Neural progenitor cell (in vitro differentiated cells): ENCODE data around the gene PRDM15. TPM values are rescaled to one million over a fixed set of nuclear protein-coding genes. Genes with fewer than 3 reads are reported as not detected.

Experiments used
- DNase-seq: peaks from one replicate; pipeline ENCODE4 v3.0.0-alpha.2; 2016; ENCODE audit warnings: low spot score
- H2AFZ ChIP-seq: fragments of 200-600 bp; sonication (generic); replicated peaks from 2 replicates; pipeline ENCODE4 v1.6.1; 2016; ENCODE audit warnings: antibody characterized with exemption
- H3F3A ChIP-seq: fragments of 200-600 bp; sonication (generic); 2 replicates; pipeline ENCODE4 v1.6.1; 2016; ENCODE audit warnings: antibody characterized with exemption, low read depth
- H3K27ac ChIP-seq: fragments of 200-600 bp; sonication (generic); 2 replicates; pipeline ENCODE4 v1.5.1; 2016; ENCODE audit warnings: mild to moderate bottlenecking
- H3K27me3 ChIP-seq: fragments of 200-600 bp; sonication (generic); 2 replicates; pipeline ENCODE4 v1.6.1; 2016; ENCODE audit warnings: mild to moderate bottlenecking, moderate library complexity
- H3K36me3 ChIP-seq: fragments of 200-600 bp; sonication (generic); 2 replicates; pipeline ENCODE4 v1.5.1; 2016
- H3K4me1 ChIP-seq: fragments of 200-600 bp; sonication (generic); 2 replicates; pipeline ENCODE4 v1.6.1; 2016; ENCODE audit warnings: mixed run types
- H3K4me2 ChIP-seq: fragments of 200-600 bp; sonication (generic); 2 replicates; pipeline ENCODE4 v1.6.1; 2016
- H3K4me3 ChIP-seq: fragments of 200-600 bp; sonication (generic); 2 replicates; pipeline ENCODE4 v1.5.1; 2016
- H3K79me2 ChIP-seq: fragments of 200-600 bp; sonication (generic); 2 replicates; pipeline ENCODE4 v1.6.1; 2016; ENCODE audit warnings: low read depth
- H3K9ac ChIP-seq: fragments of 200-600 bp; sonication (generic); 2 replicates; pipeline ENCODE4 v1.6.1; 2016
- H3K9me3 ChIP-seq: fragments of 200-600 bp; sonication (generic); 2 replicates; pipeline ENCODE4 v1.5.1; 2016; ENCODE audit warnings: low read depth
- H4K20me1 ChIP-seq: fragments of 200-600 bp; sonication (generic); 2 replicates; pipeline ENCODE4 v1.6.1; 2016; ENCODE audit warnings: low read depth
- H3K27ac Mint-ChIP-seq: 3 replicates; pipeline ENCODE4 v1.8.0; 2021; ENCODE audit warnings: mixed read lengths
- H3K27me3 Mint-ChIP-seq: 2 replicates; pipeline ENCODE4 v1.8.0; 2022; ENCODE audit warnings: low read depth, mild to moderate bottlenecking, inconsistent platforms, moderate library complexity, mixed read lengths; ENCODE audit not compliant: insufficient read depth
- H3K36me3 Mint-ChIP-seq: 3 replicates; pipeline ENCODE4 v1.8.0; 2021; ENCODE audit warnings: mixed read lengths
- H3K4me1 Mint-ChIP-seq: 3 replicates; pipeline ENCODE4 v1.8.0; 2021; ENCODE audit warnings: mixed read lengths
- H3K4me3 Mint-ChIP-seq: 3 replicates; pipeline ENCODE4 v1.8.0; 2021; ENCODE audit warnings: mild to moderate bottlenecking, moderate library complexity, mixed read lengths
- H3K9me3 Mint-ChIP-seq: 3 replicates; pipeline ENCODE4 v1.8.0; 2020; ENCODE audit warnings: mixed read lengths
- CTCF ChIP-seq: fragments of 200-600 bp; sonication (generic); IDR thresholded peaks from 2 replicates; pipeline ENCODE4 v1.5.1; 2017; ENCODE audit warnings: antibody characterized with exemption, mild to moderate bottlenecking
- EZH2 ChIP-seq: fragments of 200-600 bp; sonication (generic); IDR thresholded peaks from 2 replicates; pipeline ENCODE4 v1.6.1; 2017; ENCODE audit warnings: antibody characterized with exemption, mild to moderate bottlenecking, moderate library complexity
- EZH2phosphoT487 ChIP-seq: fragments of 200-600 bp; sonication (generic); IDR thresholded peaks from 2 replicates; pipeline ENCODE4 v1.6.1; 2017; ENCODE audit warnings: antibody characterized with exemption
- total RNA-seq: library from RNA; depleted of rRNA; stranded (reverse); fragments of >200 nt; gene quantifications from 2 replicates; pipeline ENCODE4 v1.2.3, GENCODE V29; 2015; ENCODE audit warnings: low replicate concordance

The PRDM15 gene
- total RNA-seq, 1 donor from 2014 or later: 9.0 TPM

GRCh38 chr21:41768437-41769042 is 110.6 kb downstream of the PRDM15 start:
- Histone ChIP-seq H3K27me3 (peaks cover 92% of the 10 kb centered on the region), H3K4me3 (no peak overlapping the region), H4K20me1 (peaks cover 40% of the 10 kb centered on the region), H3K27ac (no peak overlapping the region), H3K4me1 (peaks cover 43% of the 10 kb centered on the region), H3K9me3 (no peaks in the 10 kb centered on the region), H3K36me3 (no peaks in the 10 kb centered on the region), H3F3A (peaks cover 13% of the 10 kb centered on the region), H2AFZ (no peak overlapping the region), H3K4me2 (peak overlapping the region; percentile 64), H3K9ac (no peak overlapping the region), H3K79me2 (no peaks in the 10 kb centered on the region)
- TF ChIP-seq EZH2phosphoT487 (peak; percentile 76), CTCF (peak; percentile 34), EZH2 (peak; percentile 76)
- H3K4me1 Mint-ChIP-seq: peaks cover 45% of the 10 kb centered on the region
- peaks cover 2% of the 10 kb centered on the region for H3K36me3 Mint-ChIP-seq
- DNase-seq: peak; percentile 67
- no peak overlapping the region for H3K27ac Mint-ChIP-seq
- H3K4me3 Mint-ChIP-seq: peak overlapping the region; percentile 80
- H3K9me3 Mint-ChIP-seq: peaks cover 2% of the 10 kb centered on the region
- peaks cover 65% of the 10 kb centered on the region for H3K27me3 Mint-ChIP-seq

- Histone ChIP-seq H2AFZ (no peak overlapping the region), H3F3A (peaks cover 17% of the 10 kb centered on the region), H3K27me3 (peaks cover 96% of the 10 kb centered on the region), H3K36me3 (no peaks in the 10 kb centered on the region), H3K4me3 (no peak overlapping the region), H4K20me1 (peaks cover 40% of the 10 kb centered on the region), H3K27ac (no peak overlapping the region), H3K79me2 (no peaks in the 10 kb centered on the region), H3K9me3 (no peaks in the 10 kb centered on the region), H3K9ac (no peak overlapping the region), H3K4me2 (peak overlapping the region; percentile 76), H3K4me1 (peaks cover 51% of the 10 kb centered on the region)
- peak overlapping the region; percentile 80 for H3K4me3 Mint-ChIP-seq
- TF ChIP-seq EZH2phosphoT487 (no peak), EZH2 (no peak), CTCF (no peak)
- peak; percentile 71 for DNase-seq
- H3K27me3 Mint-ChIP-seq: peaks cover 72% of the 10 kb centered on the region
- H3K36me3 Mint-ChIP-seq: peaks cover 2% of the 10 kb centered on the region
- no peak overlapping the region for H3K27ac Mint-ChIP-seq
- H3K9me3 Mint-ChIP-seq: peaks cover 2% of the 10 kb centered on the region
- H3K4me1 Mint-ChIP-seq: peaks cover 51% of the 10 kb centered on the region
These were observed 111.3 kb downstream of the PRDM15 start for GRCh38 chr21:41767606-41768436.

GRCh38 chr21:41766883-41767605 is 112.1 kb downstream of the PRDM15 start, which contains the start of gene RIPK4:
Gene RIPK4 (minus strand): TSS chr21:41767052. CDS start chr21:41767041, 11 bp downstream.
- H3K4me3 Mint-ChIP-seq: peak within 1 kb of the TSS; percentile 80
- no peak within 1 kb of the TSS for H3K9ac ChIP-seq
- no peaks in the 10 kb centered on the region for H3K79me2 ChIP-seq
- H3K27ac Mint-ChIP-seq: no peak within 1 kb of the TSS
- no peak within 1 kb of the TSS for H2AFZ ChIP-seq
- peaks cover 77% of the 10 kb centered on the region for H3K27me3 Mint-ChIP-seq
- peaks cover 25% of the 10 kb centered on the region for H3F3A ChIP-seq
- peaks cover 2% of the 10 kb centered on the region for H3K9me3 Mint-ChIP-seq
- peaks cover 51% of the 10 kb centered on the region for H3K4me1 ChIP-seq
- no peak within 1 kb of the TSS for H3K27ac ChIP-seq
- H3K27me3 ChIP-seq: peaks cover 100% of the 10 kb centered on the region
- H3K4me2 ChIP-seq: peak within 1 kb of the TSS; percentile 76
- H3K36me3 ChIP-seq: no peaks in the 10 kb centered on the region
- TF ChIP-seq EZH2phosphoT487 (no peak), EZH2 (peak; percentile 70)
- peaks cover 2% of the 10 kb centered on the region for H3K36me3 Mint-ChIP-seq
- peak; percentile 84 for DNase-seq
- peaks cover 50% of the 10 kb centered on the region for H3K4me1 Mint-ChIP-seq
- H3K9me3 ChIP-seq: no peaks in the 10 kb centered on the region
- peaks cover 40% of the 10 kb centered on the region for H4K20me1 ChIP-seq
- peak within 1 kb of the TSS; percentile 49 for H3K4me3 ChIP-seq
